Activated T-cell treated with anti-CD3 and anti-CD28 coated beads for 48 hours (primary cell): ENCODE data around the gene ARFGEF3.

ENCODE experiments used
- DNase-seq: peaks from one replicate; pipeline ENCODE4 v3.0.0-alpha.2; 2020; ENCODE audit warnings: low read depth

The ARFGEF3 gene

DNA sequence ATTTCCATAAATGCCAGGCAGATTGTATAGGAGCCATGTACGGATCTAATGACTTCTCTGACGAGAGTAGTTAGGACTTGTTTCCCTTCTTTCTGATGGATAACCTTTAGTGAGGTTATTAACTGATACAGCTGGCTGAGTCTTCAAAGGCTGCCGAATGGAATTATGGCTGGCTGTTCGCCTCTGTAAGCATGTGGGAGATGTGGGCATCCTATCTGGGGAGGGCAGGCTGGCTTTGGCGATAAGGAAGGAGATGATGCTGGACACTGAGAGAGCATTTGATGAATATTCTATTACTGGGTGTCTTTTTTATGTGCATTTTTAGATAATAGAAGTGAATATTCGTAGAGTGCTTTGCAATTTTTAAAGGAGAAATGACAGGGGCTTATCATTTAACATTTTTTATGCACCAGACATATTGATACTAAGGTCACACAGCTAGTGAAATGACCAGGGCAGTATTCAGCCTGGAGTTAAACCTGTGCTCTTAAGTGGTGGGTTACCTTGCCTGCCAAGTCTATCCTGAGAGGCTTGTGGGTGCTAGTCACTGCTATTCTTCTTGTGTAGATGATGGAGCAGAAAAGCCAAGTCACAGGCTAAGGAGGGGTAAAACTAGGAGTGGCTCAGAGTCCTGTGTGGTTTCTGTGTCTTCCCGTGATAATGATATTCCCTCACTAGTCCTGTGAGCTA is 53.5 kb downstream of the ARFGEF3 start:
- no peak for DNase-seq

DNA sequence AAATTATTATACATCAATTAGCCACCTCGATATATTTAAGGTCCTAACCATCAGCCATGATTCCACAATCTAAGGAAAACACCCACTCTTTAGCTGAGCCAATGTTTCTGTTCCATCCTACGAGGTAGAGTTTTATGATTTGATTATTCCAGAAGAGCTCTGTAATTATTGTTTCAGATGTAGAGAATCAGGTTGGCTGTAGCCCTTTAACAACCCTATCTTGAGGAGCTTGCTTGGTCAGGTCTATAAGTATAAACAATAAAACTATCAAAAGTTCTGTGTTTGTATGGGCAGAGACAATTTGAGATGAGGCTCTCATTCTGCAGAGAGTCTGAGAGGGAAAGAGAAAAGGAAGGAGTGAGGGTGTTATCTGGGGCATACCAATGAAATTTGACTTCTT is 56.7 kb downstream of the ARFGEF3 start, which contains the start of gene PBOV1:
Gene PBOV1, minus strand, starts transcription at position 43 of the 400 bp plus-strand sequence. CDS start 96 bp downstream, outside the sequence.
- DNase-seq = no peak

DNA sequence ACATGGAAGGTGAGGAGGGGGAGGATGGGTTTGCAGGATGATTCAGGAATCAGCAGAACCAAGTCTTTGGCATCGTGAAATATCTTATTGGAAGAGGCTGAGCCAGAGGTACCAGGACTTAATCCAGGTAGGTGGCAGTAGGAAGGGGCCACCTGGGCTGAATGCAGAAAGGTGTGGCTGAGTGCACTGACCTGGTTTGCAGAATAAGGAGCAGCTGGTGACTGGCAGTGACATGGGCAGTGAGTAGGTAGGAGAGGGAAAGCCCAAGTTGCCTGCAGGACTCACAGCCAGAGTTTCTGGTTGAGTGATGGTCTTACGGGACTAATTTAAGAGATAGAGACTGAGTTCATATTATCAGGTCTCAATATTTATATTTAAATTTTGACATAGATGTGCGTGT is 57.7 kb downstream of the ARFGEF3 start:
- DNase-seq = no peak

DNA sequence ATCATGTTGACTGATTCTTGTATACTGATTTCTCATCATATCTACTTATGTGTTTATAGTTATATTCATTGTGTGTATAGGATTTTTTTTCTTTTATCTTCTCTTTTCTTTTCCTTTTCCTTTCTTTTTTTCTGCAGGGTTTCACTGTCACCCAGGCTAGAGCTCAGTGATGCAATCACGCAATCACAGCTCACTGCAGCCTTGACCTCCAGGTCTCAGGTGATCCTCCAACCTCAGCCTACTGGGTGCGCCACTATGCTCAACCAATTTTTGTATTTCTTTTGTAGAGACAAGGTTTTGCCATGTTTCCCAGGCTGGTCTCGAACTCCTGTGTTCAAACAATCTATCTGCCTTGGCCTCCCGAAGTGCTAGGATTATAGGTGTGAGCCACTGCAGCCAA is 58.2 kb downstream of the ARFGEF3 start:
- no peak for DNase-seq

DNA sequence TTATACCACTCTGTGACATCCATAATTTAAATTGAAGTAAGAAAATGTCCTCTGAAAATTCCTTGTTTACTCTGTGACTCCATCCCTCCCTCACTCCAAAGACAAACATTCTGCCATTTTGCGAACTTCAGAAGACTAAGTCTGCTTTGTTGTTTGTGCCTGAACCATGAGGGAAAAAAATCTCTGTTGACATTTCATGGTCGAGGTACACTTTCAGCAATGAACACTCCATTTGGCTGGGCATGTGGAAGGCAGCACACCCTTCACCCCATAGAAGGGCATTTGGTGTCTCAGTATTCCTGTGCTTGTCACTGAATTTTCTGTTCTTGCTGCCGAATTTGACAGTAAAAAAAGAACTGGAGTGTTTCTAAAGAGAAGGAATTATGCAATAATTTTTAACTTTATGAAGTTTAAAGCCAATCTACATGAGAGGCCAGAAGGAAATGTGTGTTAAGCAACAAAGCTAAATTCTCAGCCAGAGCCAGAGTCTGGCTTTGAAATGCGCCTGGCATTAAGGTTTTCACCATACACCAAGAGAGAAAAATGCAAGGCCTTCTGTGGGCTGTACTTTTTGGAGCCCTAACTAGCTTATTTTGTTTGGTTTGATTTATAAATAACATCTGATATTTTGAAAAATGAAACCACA is 61.3 kb downstream of the ARFGEF3 start:
- DNase-seq = no peak

DNA sequence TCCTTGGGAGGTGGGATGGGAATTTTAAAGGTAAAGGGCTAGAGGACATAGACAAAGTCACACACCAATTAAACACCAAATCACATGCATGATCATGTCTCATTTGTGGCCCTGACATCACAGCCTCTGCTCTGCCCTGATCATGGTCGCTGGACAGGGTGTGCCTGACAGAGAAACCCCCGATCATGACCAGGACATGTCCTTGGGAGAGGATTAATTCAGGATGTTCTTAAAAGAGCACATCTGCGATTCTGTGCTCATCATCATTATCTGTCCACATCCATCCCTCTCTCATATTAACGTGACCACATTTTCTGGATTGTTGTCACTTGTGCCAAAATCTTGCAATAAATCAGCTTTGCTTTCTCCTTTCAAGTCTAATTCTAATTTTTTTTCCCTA is 64.2 kb downstream of the ARFGEF3 start:
- no peak for DNase-seq

DNA sequence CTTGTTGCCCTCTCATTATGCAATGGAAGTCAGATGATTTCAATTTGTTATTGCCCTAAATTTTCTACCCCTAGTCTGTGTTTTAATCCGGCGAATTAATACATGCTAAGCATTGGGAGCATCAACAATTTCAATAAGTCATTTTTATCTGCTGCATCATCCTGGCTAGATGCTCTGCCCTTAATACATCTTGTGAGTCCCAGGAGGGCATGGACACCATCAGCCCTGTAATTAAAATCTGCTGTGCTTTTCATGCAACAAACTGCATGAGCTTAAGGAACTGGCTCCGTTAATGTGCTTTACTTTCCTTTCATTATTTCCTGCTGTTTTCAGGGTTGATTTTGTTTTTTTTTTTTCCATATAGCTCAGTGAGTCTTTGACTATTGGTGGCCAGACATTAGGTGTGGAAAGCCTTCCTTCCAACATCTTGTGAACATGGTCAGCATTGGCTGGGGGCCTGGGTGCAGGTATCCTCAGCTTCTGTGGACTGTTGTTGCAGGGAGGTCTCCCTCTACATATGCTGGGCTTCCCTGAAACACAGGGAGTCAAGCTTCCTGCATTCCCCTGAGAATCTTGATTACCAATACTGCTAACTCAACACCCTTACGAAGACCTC is 65.1 kb downstream of the ARFGEF3 start:
- no peak for DNase-seq

DNA sequence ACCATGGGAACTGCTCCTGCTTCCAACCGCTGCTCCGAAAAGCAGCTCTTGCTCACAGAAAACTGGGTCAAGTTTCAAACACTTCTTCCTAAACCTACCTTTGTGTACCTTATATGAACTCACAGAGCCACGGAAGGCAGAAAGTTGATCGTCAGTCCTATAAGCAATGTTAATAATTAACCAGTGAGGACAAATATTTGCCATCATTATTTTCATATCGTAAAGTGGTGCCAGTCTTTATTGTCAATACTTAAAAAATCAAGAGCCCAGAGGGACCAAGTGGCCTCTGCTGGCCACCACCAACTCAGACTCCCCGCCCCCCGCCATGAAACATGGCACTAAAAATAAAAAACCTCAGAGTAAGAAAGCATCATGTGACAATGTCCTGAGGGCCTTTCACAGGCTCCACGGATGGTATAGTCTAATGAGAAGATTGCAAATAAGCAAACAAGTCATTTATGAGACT is 65.6 kb downstream of the ARFGEF3 start:
- no peak for DNase-seq

DNA sequence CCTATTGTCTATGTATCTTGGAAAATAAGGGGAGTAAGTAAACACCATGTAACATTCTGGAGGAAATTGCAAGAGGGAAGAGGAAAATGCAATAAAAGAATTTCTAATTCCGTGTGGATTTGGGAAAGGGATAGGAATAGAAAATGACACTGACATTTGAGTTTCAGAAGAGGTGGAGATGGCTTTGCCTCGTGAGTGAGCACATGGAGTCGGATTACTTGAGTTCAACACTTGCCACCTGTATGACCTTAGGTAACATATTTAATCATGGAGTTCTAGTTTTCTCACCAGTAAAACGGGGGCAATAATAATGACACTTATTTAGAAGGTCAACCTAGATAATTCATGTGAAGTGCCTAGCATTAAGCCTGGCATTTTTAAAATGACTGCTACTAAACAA is 67.3 kb downstream of the ARFGEF3 start:
- no peak for DNase-seq

DNA sequence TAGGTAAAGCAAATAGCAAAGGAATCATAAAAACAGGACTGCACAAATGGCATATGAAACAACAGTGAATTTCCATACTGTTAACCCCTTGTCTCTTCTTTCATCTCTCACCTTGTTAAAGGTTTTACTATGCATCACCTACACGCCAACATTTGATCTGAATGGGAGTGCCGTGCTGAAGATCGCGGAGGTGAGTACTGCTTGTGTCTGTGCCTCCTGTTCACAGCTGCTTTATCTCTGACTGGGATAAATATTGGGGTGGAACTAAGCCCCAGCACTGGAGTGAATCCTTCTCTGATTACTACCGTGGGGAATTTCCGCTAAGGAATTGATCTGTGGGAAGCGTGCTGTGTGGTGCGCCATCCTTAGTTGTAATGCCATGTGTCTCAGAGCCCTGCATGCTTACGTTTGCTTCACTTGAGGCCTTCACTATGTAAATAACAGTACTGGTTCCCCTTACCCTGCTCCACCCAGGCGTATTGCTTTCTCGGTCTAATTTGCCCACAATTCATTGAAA is 68.0 kb downstream of the ARFGEF3 start:
- DNase-seq = no peak

DNA sequence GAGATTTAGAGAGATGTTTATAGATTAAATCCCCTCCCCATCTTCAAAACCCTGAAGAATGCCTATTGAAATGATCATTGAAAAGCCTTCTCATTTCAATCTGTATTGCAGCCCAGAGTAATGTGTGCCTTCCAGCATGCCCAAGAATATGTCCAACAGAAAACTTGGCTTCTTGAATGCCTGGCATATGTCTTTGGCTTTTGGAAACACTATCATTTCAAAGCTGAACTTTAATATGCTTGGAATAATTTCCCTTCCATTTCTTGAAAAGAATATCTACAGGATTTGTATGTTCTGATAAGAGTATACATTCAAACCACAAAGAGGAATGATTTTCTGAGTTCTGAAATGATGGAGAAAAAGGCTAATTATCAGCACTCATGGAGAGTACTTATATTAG is 68.5 kb downstream of the ARFGEF3 start:
- no peak for DNase-seq

DNA sequence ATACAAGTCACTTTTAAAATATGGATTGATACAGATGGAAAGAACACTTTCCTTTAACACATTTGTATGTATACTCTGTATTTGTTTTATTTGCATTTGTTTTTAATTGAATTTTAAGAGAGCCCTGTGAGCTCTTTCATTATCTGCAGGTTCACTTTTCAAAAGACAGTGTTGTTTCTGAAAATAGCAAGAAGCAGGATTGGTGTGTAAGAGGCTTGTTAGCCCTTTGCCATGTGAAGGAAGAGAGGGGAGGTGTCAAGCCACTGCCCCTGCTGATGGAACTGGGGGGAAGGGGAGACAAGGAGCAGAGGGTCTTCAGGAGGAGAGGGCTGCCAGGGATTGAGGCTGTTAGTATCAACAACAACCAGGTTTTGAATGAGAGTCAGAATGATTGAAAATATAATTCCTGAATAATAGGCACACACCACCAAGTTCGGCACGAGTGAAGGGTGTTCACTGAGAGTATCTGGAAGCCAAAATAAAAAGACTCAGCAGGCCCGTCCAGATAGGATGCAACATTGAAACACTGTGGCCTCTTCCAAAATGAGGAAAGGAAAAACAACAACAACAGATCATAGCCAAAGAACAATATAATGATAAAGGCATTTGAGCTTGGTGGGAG is 69.1 kb downstream of the ARFGEF3 start:
- DNase-seq = no peak

DNA sequence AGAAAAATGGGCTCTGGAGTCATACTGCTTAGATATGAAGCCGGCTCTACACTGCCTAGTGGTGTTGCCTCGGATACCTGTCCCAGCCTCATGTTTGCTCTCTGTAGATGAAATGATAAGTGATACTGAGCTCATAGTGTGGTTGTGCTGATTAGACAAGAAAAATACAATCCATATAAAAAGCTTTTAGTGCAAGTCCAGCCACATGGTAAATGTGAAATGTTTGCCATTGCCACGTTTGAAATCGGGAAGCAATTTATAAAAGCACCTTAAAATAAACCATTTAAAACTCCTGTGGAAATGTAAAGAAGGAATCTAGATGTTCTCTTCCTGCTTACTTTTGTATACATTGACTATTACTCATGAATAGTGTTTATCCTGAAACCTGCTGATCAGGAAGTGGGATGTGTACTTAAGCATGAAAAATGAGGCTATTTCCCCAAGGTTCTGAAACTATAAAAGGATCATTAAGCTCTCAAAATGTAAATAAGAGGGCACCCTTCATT is 69.7 kb downstream of the ARFGEF3 start:
- no peak for DNase-seq

DNA sequence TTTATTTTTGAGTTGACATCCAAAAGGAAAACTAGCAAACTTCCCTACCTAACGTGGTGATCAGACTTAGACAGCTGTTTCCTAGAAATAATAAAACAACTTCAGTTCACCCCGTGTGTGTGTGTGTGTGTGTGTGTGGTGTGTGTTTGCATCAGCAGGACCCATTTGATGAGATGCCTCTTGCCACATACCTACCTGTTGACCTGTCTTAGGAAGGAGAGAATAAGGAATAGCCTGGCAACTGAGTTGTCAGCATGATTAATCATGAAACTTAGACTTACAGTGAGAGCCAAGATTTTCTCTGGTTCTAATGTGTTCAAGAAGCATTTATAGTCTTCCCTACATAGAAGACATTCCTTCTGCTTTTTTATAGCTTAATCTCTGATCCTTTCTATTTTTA is 72.6 kb downstream of the ARFGEF3 start:
- DNase-seq = no peak

DNA sequence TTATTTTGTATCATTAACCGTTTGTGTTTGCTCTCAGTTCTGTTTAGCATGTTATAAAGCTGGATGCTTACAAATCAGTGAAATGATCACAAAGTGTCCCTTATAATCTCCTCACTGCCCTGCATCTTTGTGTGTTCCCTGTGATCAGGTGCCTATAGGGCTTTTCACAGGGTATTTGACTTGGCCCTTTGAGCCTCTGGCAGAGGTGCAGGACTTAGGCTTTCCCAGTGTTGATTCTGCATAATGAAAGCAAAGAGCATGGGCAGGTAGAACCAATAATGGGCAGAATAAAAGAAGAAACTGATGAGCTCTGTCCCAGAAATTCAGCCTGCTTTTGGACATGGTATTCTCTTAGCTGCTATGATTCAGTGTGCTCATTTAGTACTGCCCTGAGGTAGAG is 73.5 kb downstream of the ARFGEF3 start:
- DNase-seq = no peak

DNA sequence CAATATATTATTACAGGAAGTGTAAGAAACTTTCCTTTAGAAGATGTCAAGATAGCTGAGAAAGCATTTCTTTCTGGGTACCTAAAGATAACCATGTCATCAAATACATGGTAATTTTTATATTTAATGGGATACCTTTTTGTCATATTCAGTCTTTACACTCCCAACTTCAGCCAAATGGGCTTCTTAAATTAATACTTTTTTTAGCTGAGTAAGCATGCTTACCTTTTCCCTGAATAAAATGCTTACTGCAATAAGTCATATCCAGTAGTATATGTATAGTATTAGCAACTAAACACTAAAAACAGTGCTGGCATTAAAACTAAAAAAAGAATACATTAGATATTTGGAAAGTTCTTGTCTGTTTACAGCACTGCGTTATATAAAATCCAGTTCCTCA is 74.0 kb downstream of the ARFGEF3 start:
- no peak for DNase-seq

DNA sequence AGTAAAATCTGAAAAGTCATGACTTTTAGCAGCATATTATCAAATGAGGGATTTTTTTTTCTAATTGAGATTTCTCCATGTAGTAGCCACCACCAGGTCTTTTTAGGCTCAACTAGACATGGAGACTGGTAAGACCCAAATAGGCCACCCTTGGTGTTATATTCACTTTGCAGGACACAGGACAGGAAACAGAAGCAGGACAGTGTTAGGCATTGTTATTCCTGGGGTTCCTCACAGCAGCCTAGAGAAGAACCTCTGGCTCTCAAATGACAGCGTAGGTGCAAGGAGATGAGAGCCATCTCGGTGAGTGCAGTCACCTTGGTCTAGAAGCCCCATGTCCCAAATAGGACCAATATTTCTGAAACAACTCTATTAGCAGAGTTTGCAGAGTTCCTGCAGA is 75.7 kb downstream of the ARFGEF3 start:
- no peak for DNase-seq

DNA sequence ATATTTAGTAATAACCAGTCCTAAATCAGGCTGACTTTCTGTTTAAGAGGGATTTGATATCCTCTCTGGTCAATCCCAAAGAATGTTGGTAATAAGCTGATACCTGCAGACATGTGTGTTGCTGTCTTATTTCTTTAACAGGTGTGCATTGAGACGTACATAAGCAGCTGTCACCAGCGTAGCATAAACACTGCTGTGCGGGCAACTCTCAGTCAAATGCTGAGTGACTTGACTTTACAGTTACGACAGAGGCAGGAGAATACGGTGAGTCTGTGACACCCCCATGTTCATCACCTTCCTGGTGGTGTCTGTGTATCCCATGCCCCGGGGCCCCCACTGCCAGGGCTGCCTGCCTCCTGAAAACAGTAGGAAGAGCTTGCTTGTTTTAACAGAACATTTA is 76.6 kb downstream of the ARFGEF3 start:
- DNase-seq = no peak

DNA sequence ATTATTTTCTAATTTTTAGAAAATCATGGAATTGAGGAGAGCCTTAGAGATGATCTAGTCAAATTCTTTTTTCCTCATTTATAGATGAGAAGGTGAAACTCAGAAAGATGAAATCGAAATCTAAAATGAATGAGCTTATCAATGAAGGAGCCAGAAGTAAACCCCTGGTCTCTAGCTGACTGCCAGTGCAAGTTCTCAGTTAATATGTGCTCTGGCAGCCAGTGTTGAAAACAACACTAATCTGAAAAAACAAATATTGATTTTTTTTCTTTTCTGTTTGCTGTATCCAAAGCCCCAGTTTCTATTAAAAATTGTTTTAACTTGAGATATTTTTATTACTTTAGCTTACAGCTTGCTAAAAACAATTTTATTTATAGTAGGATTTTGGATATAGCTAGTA is 78.0 kb downstream of the ARFGEF3 start:
- DNase-seq = no peak

DNA sequence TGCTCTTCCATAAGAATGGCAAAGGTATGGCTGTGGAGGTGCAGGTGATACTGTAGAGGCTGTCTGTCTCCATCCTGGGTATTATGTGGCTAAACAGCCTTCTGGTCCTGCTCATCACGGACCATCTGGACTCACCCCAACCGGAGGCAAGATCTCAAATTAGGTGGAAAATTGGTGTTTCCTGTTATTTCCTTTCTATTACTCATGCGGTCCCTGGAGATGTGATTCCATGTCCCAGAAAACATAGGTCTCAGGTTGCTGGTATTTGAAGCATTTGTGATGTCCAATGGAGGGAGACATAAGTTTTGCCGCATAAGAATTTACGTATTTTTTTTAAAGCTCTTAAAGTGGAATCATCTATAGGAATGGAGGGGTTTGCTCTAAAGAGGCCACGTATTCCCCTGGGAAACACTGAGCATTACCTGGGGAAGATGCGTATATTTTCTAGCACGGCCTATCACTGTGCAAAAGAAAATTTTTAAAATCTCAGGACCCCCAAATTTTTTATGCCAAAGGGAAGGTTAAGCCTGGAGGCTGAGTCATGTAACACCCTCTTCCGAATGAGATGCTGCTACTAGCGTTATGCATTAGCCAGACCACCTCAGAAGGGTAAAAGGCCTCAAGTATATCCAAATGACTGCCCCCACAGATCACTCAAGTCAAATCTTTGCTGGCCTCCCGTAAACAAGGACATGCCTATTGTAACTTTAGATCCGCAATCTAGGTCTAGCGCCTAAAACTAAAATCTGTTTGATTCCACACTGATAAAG is 78.9 kb downstream of the ARFGEF3 start:
- no peak for DNase-seq

DNA sequence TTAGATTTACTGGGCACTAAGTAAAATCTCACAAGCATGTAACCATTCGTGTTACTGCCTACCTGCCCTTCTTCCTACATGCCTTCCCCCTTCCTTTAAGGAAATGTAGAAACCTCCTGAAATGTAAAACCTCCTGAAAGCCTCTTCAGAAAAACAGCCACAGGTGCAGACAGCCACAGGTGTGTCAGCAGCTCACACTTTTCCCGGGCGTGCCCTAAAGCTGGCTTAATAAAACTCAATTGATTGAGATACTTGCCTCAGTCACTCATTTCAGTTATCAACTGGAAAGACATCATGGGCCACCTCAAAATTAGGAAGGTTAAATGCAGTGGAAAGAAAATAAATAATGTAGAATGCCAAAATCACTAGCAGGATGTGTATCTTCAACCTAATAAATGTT is 79.6 kb downstream of the ARFGEF3 start:
- no peak for DNase-seq

DNA sequence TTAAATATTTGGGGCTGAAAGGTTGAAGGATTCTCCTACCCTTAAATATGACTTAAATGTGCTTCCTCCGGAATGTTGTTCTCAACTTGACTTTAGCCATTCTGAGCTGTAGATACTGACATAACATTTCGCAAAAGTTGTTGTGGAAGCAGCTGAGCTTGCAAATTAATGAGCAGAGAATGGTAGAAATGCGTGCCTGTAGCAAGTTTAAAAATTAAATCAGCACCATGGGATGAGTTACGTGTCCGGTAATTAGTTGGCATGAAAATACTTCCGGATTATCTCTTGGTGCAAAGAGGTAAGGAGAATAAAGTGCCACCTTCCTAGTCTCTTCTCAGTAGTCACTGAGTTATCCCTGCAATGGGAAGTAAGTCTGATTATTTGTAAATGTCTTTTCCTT is 80.2 kb downstream of the ARFGEF3 start:
- DNase-seq = no peak
